Hippocampal formation (tissue), 2 donors: ENCODE results near the gene TBX2.

Source experiments
- DNase-seq, 2 donors: peaks; one replicate each; lab custom pipeline; 2025; lab: John Stamatoyannopoulos, UW

Gene TBX2

GRCh38 chr17:61368832-61369450, 30.7 kb upstream of the TBX2 start:
- no peak for DNase-seq

GRCh38 chr17:61369751-61370150, 29.9 kb upstream of the TBX2 start:
- no peak for DNase-seq

GRCh38 chr17:61371179-61371578, 28.5 kb upstream of the TBX2 start:
- DNase-seq = no peak

- DNase-seq = no peak
These were observed 28.0 kb upstream of the TBX2 start for GRCh38 chr17:61371606-61372005.

GRCh38 chr17:61372436-61372835, 27.2 kb upstream of the TBX2 start:
- no peak for DNase-seq

GRCh38 chr17:61376931-61377838, 22.5 kb upstream of the TBX2 start:
- DNase-seq = no peak

- DNase-seq = no peak
These were observed 20.8 kb upstream of the TBX2 start for GRCh38 chr17:61378658-61379456.

- no peak for DNase-seq
These were observed 20.0 kb upstream of the TBX2 start for GRCh38 chr17:61379457-61380216.

- no peak for DNase-seq
These were observed 19.3 kb upstream of the TBX2 start for GRCh38 chr17:61380217-61380835.

GRCh38 chr17:61380836-61381525, 18.7 kb upstream of the TBX2 start:
- no peak for DNase-seq

GRCh38 chr17:61381537-61381936, 18.1 kb upstream of the TBX2 start:
- DNase-seq = no peak

GRCh38 chr17:61382796-61383688, 16.6 kb upstream of the TBX2 start:
- DNase-seq = no peak

- DNase-seq = no peak
These were observed 15.9 kb upstream of the TBX2 start for GRCh38 chr17:61383689-61384201.

GRCh38 chr17:61384354-61384691, 15.3 kb upstream of the TBX2 start:
- DNase-seq = no peak

GRCh38 chr17:61384692-61385576, 14.7 kb upstream of the TBX2 start:
- DNase-seq = no peak

GRCh38 chr17:61385577-61386236, 13.9 kb upstream of the TBX2 start:
- no peak for DNase-seq

GRCh38 chr17:61386251-61386650, 13.4 kb upstream of the TBX2 start:
- no peak for DNase-seq

GRCh38 chr17:61387011-61387410, 12.6 kb upstream of the TBX2 start:
- no peak for DNase-seq
